Measurements from ENCODE around the gene ZNF664.
A peak's percentile ranks its signal among the peaks of the same experiment; 100 is the strongest.

The ZNF664 gene

GRCh38 chr12:123972457-123973401 lies at the start of gene ZNF664, which contains the start of gene CCDC92:
Gene ZNF664 (plus strand): TSS chr12:123973215. CDS start chr12:124012145, 38,930 bp downstream.
Gene CCDC92 (minus strand): TSS chr12:123972831. CDS start chr12:123944305, 28,526 bp downstream.
- DNase-seq: peak; percentile 90

GRCh38 chr12:123923927-123924326 lies 49.1 kb upstream of the ZNF664 start:
- no peak for DNase-seq

- no peak for DNase-seq
Observed at GRCh38 chr12:123924539-123924938, 48.5 kb upstream of the ZNF664 start.

- peak; percentile 57 for DNase-seq
Observed at GRCh38 chr12:123928274-123928865, 44.6 kb upstream of the ZNF664 start.

- no peak for DNase-seq
Observed at GRCh38 chr12:123928897-123929296, 44.1 kb upstream of the ZNF664 start.

- no peak for DNase-seq
Observed at GRCh38 chr12:123929946-123930583, 43.0 kb upstream of the ZNF664 start.

GRCh38 chr12:123931686-123932321 lies 41.2 kb upstream of the ZNF664 start:
- DNase-seq: no peak

GRCh38 chr12:123933214-123933613 lies 39.8 kb upstream of the ZNF664 start:
- no peak for DNase-seq

GRCh38 chr12:123934016-123934620 lies 38.9 kb upstream of the ZNF664 start:
- DNase-seq: no peak

- DNase-seq: no peak
Observed at GRCh38 chr12:123934829-123935228, 38.2 kb upstream of the ZNF664 start.

GRCh38 chr12:123935956-123936355 lies 37.1 kb upstream of the ZNF664 start:
- DNase-seq: no peak

- DNase-seq: no peak
Observed at GRCh38 chr12:123936471-123936870, 36.5 kb upstream of the ZNF664 start.

- no peak for DNase-seq
Observed at GRCh38 chr12:123936956-123937706, 35.9 kb upstream of the ZNF664 start.

- DNase-seq: no peak
Observed at GRCh38 chr12:123937707-123938591, 35.1 kb upstream of the ZNF664 start.

GRCh38 chr12:123938679-123939480 lies 34.1 kb upstream of the ZNF664 start:
- DNase-seq: no peak

- DNase-seq: no peak
Observed at GRCh38 chr12:123939716-123940626, 33.0 kb upstream of the ZNF664 start.

GRCh38 chr12:123940627-123940966 lies 32.4 kb upstream of the ZNF664 start:
- DNase-seq: no peak

GRCh38 chr12:123941000-123941399 lies 32.0 kb upstream of the ZNF664 start:
- no peak for DNase-seq

All from NCI-H1092 treated with DMSO at 0.1 percent for 48 hours (cell line).